ENCODE measurements around the gene GRB7. TPM values are rescaled to one million over a fixed set of nuclear protein-coding genes. Genes with fewer than 3 reads are reported as not detected.

The GRB7 gene
- polyA plus RNA-seq, 1 donor (not counting 4 experiments of a cell fraction or from before 2014, with no cell fraction given): 4.2 TPM

DNA sequence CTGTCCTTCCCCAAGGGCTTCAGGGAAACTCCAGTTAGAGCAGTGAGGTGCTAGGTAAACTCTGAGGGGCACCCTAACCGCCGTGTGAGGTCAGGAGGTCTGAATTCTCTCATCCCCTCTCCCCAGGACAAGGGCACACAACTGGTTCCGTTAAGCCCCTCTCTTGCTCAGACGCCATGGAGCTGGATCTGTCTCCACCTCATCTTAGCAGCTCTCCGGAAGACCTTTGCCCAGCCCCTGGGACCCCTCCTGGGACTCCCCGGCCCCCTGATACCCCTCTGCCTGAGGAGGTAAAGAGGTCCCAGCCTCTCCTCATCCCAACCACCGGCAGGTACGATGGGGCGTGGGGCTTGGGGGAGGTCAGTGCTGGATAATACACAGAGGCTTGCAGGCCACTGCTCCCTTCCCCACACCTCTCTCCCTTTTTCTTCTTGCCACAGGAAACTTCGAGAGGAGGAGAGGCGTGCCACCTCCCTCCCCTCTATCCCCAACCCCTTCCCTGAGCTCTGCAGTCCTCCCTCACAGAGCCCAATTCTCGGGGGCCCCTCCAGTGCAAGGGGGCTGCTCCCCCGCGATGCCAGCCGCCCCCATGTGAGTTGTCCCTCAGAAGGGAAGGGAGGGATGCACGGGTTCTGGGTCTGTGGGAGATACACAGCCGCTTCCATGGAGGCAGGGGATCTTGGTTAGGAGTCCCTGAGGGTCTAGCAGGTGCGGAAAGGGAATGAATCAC lies 4.6 kb downstream of the GRB7 start:
- H3K36me3 ChIP-seq (ENCODE audit: control insufficient read depth in 2 of 2, extremely low read depth in 1 of 2, insufficient read depth in 2 of 2, low read length in 2 of 2): peaks cover 26 to 32% of the 10 kb centered on the region in 2 experiments
- dilution Hi-C loops (cut with MboI; ENCODE audit: extremely low pct_ligation_motif_present, low sequenced_read_pairs): no loop called here

DNA sequence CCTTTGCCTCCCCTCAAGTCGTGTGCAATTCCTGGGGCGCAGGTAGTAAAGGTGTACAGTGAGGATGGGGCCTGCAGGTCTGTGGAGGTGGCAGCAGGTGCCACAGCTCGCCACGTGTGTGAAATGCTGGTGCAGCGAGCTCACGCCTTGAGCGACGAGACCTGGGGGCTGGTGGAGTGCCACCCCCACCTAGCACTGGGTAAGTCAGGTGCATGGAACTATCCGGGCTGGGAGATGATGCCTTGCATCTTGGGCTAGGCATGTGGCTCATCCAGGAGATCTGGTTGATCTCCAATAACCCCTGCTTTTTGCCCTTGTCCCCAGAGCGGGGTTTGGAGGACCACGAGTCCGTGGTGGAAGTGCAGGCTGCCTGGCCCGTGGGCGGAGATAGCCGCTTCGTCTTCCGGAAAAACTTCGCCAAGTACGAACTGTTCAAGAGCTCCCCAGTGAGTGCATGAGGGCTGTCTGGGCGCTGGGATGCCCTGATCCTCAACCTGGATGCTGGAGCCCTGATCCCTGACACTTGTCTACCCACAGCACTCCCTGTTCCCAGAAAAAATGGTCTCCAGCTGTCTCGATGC lies 5.2 kb downstream of the GRB7 start:
- H3K27ac ChIP-seq (ENCODE audit: control insufficient read depth, insufficient read depth, low read length): no peak overlapping the region
- no peak for TF ChIP-seq CTCF (optimal IDR thresholded peaks at IDR 0.05 in 1 of 3, IDR thresholded peaks at IDR 0.05 in 1 of 3, conservative IDR thresholded peaks at IDR 0.05 in 1 of 3; ENCODE audit: extremely low read depth in 1 of 3, insufficient read depth in 2 of 3, low read length in 3 of 3)
- no peak for TF ChIP-seq EZH2 (IDR thresholded peaks at IDR 0.05; ENCODE audit: low read length)
- H3K4me3 ChIP-seq (ENCODE audit: control insufficient read depth in 2 of 3, extremely low read depth in 1 of 3, insufficient read depth in 2 of 3, low read depth in 1 of 3, low read length in 3 of 3): no peak overlapping the region
- no peaks in the 10 kb centered on the region for H3K9me3 ChIP-seq (ENCODE audit: control insufficient read depth, low read depth, low read length)
- no peak overlapping the region for H2AFZ ChIP-seq (ENCODE audit: control insufficient read depth, low read length)
- no peak for DNase-seq (ENCODE audit: low read depth, low spot score)
- H3K79me2 ChIP-seq (ENCODE audit: control insufficient read depth, insufficient read depth, low read length): no peaks in the 10 kb centered on the region
- peaks cover 25% of the 10 kb centered on the region for H3K4me1 ChIP-seq (ENCODE audit: control insufficient read depth, extremely low read depth, insufficient read depth, low read length)
- dilution Hi-C loops (cut with MboI; ENCODE audit: extremely low pct_ligation_motif_present, low sequenced_read_pairs): no loop called here
- no peaks in the 10 kb centered on the region for H3K9me1 ChIP-seq (ENCODE audit: control insufficient read depth, extremely low read depth, insufficient read depth, low read length)
- H4K20me1 ChIP-seq (ENCODE audit: control insufficient read depth, extremely low read depth, insufficient read depth, low read length): no peaks in the 10 kb centered on the region
- H3K4me2 ChIP-seq (ENCODE audit: control insufficient read depth, extremely low read depth, insufficient read depth, low read depth, low read length): no peak overlapping the region
- FAIRE-seq: no peak
- no peaks in the 10 kb centered on the region for H3K27me3 ChIP-seq (ENCODE audit: control insufficient read depth, extremely low read depth, insufficient read depth, low read length)
- peaks cover 29 to 32% of the 10 kb centered on the region in 2 experiments for H3K36me3 ChIP-seq (ENCODE audit: control insufficient read depth in 2 of 2, extremely low read depth in 1 of 2, insufficient read depth in 2 of 2, low read length in 2 of 2)
- H3K9ac ChIP-seq (ENCODE audit: control insufficient read depth, extremely low read depth, insufficient read depth, low read length): no peak overlapping the region

More for the DNA sequence above, 4.6 kb downstream of the GRB7 start:
- Histone ChIP-seq H3K79me2 (ENCODE audit: control insufficient read depth, insufficient read depth, low read length) (no peaks in the 10 kb centered on the region), H3K9ac (ENCODE audit: control insufficient read depth, extremely low read depth, insufficient read depth, low read length) (no peak overlapping the region), H3K4me1 (ENCODE audit: control insufficient read depth, extremely low read depth, insufficient read depth, low read length) (peaks cover 28% of the 10 kb centered on the region), H4K20me1 (ENCODE audit: control insufficient read depth, extremely low read depth, insufficient read depth, low read length) (no peaks in the 10 kb centered on the region), H3K4me2 (ENCODE audit: control insufficient read depth, extremely low read depth, insufficient read depth, low read depth, low read length) (no peak overlapping the region), H3K27me3 (ENCODE audit: control insufficient read depth, extremely low read depth, insufficient read depth, low read length) (no peaks in the 10 kb centered on the region), H3K27ac (ENCODE audit: control insufficient read depth, insufficient read depth, low read length) (peak overlapping the region; percentile 96), H3K9me1 (ENCODE audit: control insufficient read depth, extremely low read depth, insufficient read depth, low read length) (no peaks in the 10 kb centered on the region), H3K4me3 (ENCODE audit: control insufficient read depth in 2 of 3, extremely low read depth in 1 of 3, insufficient read depth in 2 of 3, low read depth in 1 of 3, low read length in 3 of 3) (no peak overlapping the region), H2AFZ (ENCODE audit: control insufficient read depth, low read length) (no peak overlapping the region), H3K9me3 (ENCODE audit: control insufficient read depth, low read depth, low read length) (no peaks in the 10 kb centered on the region)
- DNase-seq (ENCODE audit: low read depth, low spot score) (no peak), FAIRE-seq (no peak)
- TF ChIP-seq EZH2 (IDR thresholded peaks at IDR 0.05; ENCODE audit: low read length): no peak
- no peak for TF ChIP-seq CTCF (optimal IDR thresholded peaks at IDR 0.05 in 1 of 3, IDR thresholded peaks at IDR 0.05 in 1 of 3, conservative IDR thresholded peaks at IDR 0.05 in 1 of 3; ENCODE audit: extremely low read depth in 1 of 3, insufficient read depth in 2 of 3, low read length in 3 of 3)
